ENCODE results near the gene TRIM15. TPM values are rescaled to one million over a fixed set of nuclear protein-coding genes. Genes with fewer than 3 reads are reported as not detected.

The TRIM15 gene
- total RNA-seq, 3 donors from 2014 or later: 37.2 to 73.2 (median 51.4) TPM

GRCh38 chr6:30211306-30211705 lies 48.0 kb downstream of the TRIM15 start:
- no peak for ATAC-seq
- intact Hi-C loops (cut with DNase I, micrococcal nuclease): loop anchor here in 1 of 2 donors (10.0 kb wide), 1 partner anchor 183 kb away; no protein-coding TSS in a partner anchor
- Histone ChIP-seq H3K4me3 (no peak overlapping the region), H3K4me1 (ENCODE audit: low read depth) (peaks cover 47% of the 10 kb centered on the region), H3K9me3 (no peaks in the 10 kb centered on the region), H3K36me3 (ENCODE audit: low read depth) (no peaks in the 10 kb centered on the region)
- DNase-seq: no peak
- TF ChIP-seq CTCF (IDR thresholded peaks at IDR 0.05): no peak

DNA sequence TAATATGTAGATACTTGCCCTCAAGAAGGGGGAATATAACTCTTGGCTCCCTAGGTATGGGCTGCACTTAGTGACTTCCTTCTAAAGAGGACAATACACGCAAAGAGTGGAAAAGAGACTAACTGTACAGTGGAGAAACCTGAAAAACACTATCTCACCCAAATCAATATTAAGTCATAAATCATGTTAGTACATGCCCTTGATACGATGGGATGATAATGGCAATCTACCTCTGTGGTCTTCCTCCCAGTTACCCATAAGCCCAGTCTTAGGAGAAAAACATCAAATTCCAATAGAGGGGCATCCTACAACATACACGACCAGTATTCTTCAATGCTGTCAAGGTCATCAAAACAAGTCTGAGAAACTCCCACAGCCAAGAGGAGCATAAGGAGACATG lies 48.6 kb downstream of the TRIM15 start:
- H3K36me3 ChIP-seq (ENCODE audit: low read depth): no peaks in the 10 kb centered on the region
- H3K4me1 ChIP-seq (ENCODE audit: low read depth): peaks cover 41% of the 10 kb centered on the region
- no peak for TF ChIP-seq CTCF (IDR thresholded peaks at IDR 0.05)
- no peak overlapping the region for H3K4me3 ChIP-seq
- intact Hi-C loops (cut with DNase I, micrococcal nuclease): loop anchor here in 1 of 2 donors (10.0 kb wide), 1 partner anchor 183 kb away; no protein-coding TSS in a partner anchor
- DNase-seq (no peak), ATAC-seq (no peak)
- no peaks in the 10 kb centered on the region for H3K9me3 ChIP-seq

DNA sequence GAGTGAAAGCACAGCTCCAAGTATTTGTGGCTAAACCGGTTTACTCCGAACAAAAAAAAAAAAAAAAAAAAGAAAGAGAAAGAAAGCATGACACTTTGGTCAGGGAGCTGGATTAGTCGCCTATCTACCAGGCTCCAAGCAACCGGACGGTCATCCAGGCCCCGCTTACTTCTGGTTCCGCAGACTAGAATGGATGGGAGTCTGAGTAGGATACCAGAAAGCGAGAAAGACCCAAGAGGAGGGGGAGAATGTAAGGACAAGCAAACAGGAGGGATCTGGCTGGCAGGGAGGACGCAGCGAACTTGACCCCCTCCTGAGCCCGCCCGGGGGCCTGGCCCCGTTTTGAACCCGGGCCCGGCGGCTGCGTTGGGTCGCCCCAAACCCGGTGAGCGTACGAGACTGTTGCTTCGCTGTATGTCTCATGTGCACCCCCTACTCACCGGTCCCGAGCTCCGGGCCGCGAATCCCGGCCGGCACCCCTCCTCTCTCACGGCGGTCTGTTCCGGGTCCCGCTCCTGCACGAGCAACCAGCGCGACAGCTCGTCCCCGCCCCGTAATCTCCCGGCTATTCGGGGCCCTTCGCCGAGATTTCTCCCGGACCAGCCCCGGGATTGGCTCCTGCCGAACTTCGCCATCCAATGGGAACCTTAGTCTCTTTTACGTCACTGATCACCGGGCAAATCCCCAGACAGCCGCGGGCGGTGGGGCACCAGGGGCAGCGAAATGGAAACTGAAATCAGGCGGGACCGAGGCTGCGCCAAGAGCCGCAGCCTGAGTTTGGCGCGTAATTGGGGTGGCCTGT lies 49.7 kb downstream of the TRIM15 start, which contains the start of gene TRIM26:
TRIM26 (minus strand) TSS at position 542 of the 802 bp plus-strand sequence. CDS start 14,303 bp downstream, outside the sequence.
- H3K4me3 ChIP-seq: peak within 1 kb of the TSS; percentile 39
- intact Hi-C loops (cut with DNase I, micrococcal nuclease): loop anchor here in 1 of 2 donors (10.0 kb wide), 1 partner anchor 182 kb away; no protein-coding TSS in a partner anchor
- DNase-seq (peak; percentile 98 to 99 (median 98)), ATAC-seq (peak; percentile 90)
- H3K9me3 ChIP-seq: no peaks in the 10 kb centered on the region
- H3K4me1 ChIP-seq (ENCODE audit: low read depth): peaks cover 31% of the 10 kb centered on the region
- no peaks in the 10 kb centered on the region for H3K36me3 ChIP-seq (ENCODE audit: low read depth)
- no peak for TF ChIP-seq CTCF (IDR thresholded peaks at IDR 0.05)

GRCh38 chr6:30213667-30213956 lies 50.3 kb downstream of the TRIM15 start:
- TF ChIP-seq CTCF (IDR thresholded peaks at IDR 0.05): no peak
- H3K9me3 ChIP-seq: no peaks in the 10 kb centered on the region
- peak overlapping the region; percentile 39 for H3K4me3 ChIP-seq
- ATAC-seq (no peak), DNase-seq (no peak)
- H3K4me1 ChIP-seq (ENCODE audit: low read depth): peaks cover 26% of the 10 kb centered on the region
- intact Hi-C loops (cut with DNase I, micrococcal nuclease): loop anchor here in 1 of 2 donors (10.0 kb wide), 1 partner anchor 181 kb away; no protein-coding TSS in a partner anchor
- H3K36me3 ChIP-seq (ENCODE audit: low read depth): no peaks in the 10 kb centered on the region

DNA sequence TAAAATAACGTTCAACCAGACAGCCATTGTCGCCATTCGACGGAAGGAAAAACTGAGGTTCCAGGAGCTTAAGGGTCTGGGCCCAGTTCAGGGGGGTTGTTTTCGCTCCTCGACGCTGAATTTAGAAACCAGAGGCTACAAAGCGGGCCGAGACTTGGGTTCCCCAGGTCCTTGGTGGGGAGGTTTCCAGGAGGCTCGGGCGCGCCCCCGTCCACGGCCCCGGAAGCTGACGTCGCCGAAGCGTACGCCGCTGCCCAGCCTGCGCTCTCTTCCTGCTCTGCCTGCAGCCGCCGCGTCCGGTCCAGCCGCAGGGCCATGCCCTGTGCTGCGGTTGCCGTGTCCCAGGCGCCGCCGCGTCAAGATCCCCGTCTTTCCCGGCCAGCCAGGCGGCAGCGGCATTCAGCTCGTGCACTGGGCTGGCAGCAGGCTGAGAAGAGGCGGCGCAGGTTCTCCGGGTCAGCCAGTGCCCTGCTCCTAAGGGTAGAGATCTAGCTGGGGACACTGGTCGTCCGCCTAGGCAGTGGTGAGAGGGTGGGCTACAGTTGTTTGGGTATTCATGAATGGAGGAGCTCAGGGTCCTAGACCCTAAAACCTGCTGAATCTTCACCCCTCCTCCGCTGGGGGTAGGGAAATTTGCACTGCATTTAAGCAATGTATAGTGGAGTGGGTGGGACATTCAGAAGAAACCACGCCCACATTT lies 50.8 kb downstream of the TRIM15 start:
- Histone ChIP-seq H3K9me3 (no peaks in the 10 kb centered on the region), H3K36me3 (ENCODE audit: low read depth) (no peaks in the 10 kb centered on the region), H3K4me1 (ENCODE audit: low read depth) (peaks cover 25% of the 10 kb centered on the region), H3K4me3 (peak overlapping the region; percentile 39)
- DNase-seq (peak; percentile 88 to 95 (median 91)), ATAC-seq (peak; percentile 87)
- TF ChIP-seq CTCF (IDR thresholded peaks at IDR 0.05): no peak
- intact Hi-C loops (cut with DNase I, micrococcal nuclease): loop anchor here in 1 of 2 donors (10.0 kb wide), 1 partner anchor 181 kb away; no protein-coding TSS in a partner anchor

All from mucosa of descending colon (tissue), 3 donors.